Measurements from ENCODE around the gene GSKIP. TPM values are rescaled to one million over a fixed set of nuclear protein-coding genes. Genes with fewer than 3 reads are reported as not detected.

Gene GSKIP
- total RNA-seq, 1 donor from 2014 or later: 13.6 TPM

DNA sequence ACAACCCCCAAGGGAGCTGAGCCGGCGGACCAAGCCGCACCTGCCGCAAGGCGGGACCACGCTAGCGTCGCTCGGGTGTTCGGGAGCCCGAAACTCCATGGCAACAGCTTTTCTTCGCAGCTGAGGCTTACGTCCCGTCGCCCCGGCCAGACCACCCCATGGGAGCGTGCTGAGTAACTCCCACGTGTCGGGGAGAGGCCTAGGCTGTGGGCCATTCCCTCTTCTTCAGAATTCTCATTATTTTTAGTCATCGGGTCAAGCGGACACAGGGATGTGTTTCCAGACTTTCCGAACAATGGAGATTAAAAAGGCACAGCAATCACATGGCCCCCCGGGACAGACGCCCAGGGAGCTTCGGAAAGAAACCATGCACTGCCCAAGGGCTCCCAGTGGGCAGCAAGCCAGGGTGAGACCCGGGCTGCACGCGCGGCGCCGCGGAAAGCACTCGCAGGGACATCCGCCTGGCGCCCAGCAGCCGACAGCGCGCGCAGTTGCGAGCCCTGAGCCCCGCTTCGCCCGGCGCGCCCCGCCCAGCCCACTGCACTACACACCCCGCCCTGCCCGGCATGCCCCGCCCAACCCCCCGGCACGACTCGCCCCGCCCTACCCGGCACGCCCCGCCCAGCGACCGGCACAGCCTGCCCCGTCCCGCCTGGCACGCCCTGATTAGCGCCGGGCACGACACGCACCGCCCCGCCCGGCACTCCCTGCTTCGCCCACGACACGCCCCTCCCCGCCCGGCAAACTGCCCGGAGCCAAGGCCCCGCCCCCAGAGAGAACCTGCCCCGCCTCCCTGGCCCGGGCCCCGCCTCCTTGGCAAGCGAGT is 28.2 kb downstream of the GSKIP start:
- H3K4me3 Mint-ChIP-seq: peak overlapping the region; percentile 76
- H3K27me3 Mint-ChIP-seq (ENCODE audit: low read depth): peaks cover 14% of the 10 kb centered on the region
- H3K36me3 Mint-ChIP-seq: peaks cover 3% of the 10 kb centered on the region
- peaks cover 11% of the 10 kb centered on the region for H3K4me1 Mint-ChIP-seq
- TF ChIP-seq, protein P1, sequence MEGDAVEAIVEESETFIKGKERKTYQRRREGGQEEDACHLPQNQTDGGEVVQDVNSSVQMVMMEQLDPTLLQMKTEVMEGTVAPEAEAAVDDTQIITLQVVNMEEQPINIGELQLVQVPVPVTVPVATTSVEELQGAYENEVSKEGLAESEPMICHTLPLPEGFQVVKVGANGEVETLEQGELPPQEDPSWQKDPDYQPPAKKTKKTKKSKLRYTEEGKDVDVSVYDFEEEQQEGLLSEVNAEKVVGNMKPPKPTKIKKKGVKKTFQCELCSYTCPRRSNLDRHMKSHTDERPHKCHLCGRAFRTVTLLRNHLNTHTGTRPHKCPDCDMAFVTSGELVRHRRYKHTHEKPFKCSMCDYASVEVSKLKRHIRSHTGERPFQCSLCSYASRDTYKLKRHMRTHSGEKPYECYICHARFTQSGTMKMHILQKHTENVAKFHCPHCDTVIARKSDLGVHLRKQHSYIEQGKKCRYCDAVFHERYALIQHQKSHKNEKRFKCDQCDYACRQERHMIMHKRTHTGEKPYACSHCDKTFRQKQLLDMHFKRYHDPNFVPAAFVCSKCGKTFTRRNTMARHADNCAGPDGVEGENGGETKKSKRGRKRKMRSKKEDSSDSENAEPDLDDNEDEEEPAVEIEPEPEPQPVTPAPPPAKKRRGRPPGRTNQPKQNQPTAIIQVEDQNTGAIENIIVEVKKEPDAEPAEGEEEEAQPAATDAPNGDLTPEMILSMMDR (IDR thresholded peaks at IDR 0.05; ENCODE audit: unreplicated experiment): no peak
- peak overlapping the region; percentile 90 for H3K27ac Mint-ChIP-seq
- DNase-seq (ENCODE audit: low spot score in 2 of 2, unreplicated experiment in 2 of 2): peak; percentile 95 to 99
- H3K9me3 Mint-ChIP-seq: no peaks in the 10 kb centered on the region

DNA sequence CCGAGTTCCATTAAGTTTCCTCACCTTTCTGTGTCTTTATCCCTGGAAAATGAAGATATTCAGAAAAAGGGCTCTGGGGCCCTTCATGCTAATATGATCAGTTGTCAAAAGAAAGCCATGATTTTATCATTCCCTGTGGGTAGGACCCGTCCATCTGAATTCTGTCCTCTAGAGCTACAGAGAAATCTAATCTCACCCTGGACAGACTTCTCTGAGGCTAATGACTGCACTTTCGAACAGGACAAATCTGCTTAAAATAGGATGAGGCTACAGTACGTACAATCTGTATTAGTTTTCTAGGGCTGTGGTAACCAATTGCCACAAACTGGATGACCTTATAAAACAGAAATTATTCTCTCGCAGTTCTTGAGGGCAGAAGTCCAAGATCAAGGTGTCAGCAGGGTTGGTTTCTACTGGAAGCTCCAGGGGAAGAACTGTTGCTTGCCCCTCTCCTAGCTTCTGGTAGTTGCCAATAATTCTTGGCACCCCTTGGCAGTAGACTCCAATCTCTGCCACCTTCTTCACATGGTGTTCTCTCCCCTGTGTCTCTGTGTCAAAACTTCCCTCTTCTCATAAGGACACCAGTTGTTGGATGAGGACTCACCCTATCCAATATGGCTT is 29.9 kb downstream of the GSKIP start:
- Mint-ChIP-seq H3K4me1 (peaks cover 11% of the 10 kb centered on the region), H3K27me3 (ENCODE audit: low read depth) (peaks cover 14% of the 10 kb centered on the region), H3K27ac (no peak overlapping the region)

DNA sequence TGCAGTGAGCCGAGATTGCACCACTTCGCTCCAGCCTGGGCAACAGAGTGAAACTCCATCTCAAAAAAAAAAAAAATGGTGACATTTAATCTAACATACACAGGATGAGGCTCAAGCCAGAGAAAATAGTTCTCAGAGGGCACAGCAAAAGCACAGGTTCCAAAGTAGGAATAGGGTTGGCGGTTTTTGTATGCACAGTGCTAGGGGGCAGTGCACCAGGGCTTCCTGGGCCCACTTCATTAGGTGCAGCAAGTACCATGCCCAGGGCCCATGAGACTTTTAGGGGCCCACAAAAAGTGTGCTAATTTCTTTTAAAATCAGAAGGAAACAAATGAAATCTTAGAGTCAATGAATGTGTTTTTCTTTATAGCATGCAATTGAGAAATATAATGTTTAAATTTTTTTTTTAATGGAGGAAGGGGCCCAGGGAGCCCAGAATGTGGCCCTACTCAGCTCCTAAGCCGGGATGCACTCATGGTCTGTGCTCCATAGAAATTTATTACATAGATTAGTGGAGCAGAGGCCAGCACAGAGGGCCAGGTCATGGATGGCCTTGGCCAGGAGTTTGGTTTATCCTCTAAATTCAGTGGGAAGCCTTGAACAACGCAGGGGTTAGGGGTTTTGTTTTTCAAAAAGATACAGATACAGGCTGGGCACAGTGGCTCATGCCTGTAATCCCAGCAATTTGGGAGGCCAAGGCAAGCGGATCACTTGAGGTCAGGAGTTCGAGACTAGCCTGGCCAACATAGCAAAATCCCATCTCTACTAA is 30.9 kb downstream of the GSKIP start:
- Mint-ChIP-seq H3K36me3 (no peaks in the 10 kb centered on the region), H3K4me3 (no peak overlapping the region), H3K27me3 (ENCODE audit: low read depth) (peaks cover 14% of the 10 kb centered on the region), H3K9me3 (no peaks in the 10 kb centered on the region), H3K27ac (no peak overlapping the region), H3K4me1 (peaks cover 11% of the 10 kb centered on the region)
- DNase-seq (ENCODE audit: low spot score in 2 of 2, unreplicated experiment in 2 of 2): no peak
- TF ChIP-seq, protein P1 (IDR thresholded peaks at IDR 0.05; ENCODE audit: unreplicated experiment): no peak

More for the DNA sequence above, 29.9 kb downstream of the GSKIP start:
- peak overlapping the region; percentile 74 for H3K4me3 Mint-ChIP-seq
- TF ChIP-seq, protein P1 (IDR thresholded peaks at IDR 0.05; ENCODE audit: unreplicated experiment): no peak
- peaks cover 3% of the 10 kb centered on the region for H3K36me3 Mint-ChIP-seq
- H3K9me3 Mint-ChIP-seq: no peaks in the 10 kb centered on the region
- DNase-seq (ENCODE audit: low spot score in 2 of 2, unreplicated experiment in 2 of 2): no peak

DNA sequence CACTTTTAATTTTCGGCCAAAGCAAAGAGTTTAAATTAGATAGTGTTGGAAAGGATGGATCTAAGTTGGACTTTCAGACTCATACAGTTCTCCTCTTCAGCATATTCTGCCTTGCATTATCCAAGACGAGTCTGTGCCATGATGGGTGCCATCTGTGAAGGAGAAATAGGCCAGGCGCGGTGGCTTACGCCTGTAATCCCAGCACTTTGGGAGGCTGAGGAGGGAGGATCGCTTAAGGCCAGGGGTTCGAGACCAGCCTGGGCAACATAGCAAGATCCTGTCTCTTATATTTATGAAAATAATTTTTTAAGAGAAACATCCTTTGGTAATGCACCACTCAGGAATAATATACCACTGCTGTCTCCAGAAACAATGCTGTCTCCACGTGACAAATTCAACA is 35.1 kb downstream of the GSKIP start:
- Mint-ChIP-seq H3K36me3 (no peaks in the 10 kb centered on the region), H3K4me1 (no peaks in the 10 kb centered on the region), H3K9me3 (no peaks in the 10 kb centered on the region), H3K4me3 (no peak overlapping the region), H3K27me3 (ENCODE audit: low read depth) (no peaks in the 10 kb centered on the region), H3K27ac (no peak overlapping the region)
- TF ChIP-seq, protein P1 (IDR thresholded peaks at IDR 0.05; ENCODE audit: unreplicated experiment): no peak
- DNase-seq (ENCODE audit: low spot score in 2 of 2, unreplicated experiment in 2 of 2): no peak

DNA sequence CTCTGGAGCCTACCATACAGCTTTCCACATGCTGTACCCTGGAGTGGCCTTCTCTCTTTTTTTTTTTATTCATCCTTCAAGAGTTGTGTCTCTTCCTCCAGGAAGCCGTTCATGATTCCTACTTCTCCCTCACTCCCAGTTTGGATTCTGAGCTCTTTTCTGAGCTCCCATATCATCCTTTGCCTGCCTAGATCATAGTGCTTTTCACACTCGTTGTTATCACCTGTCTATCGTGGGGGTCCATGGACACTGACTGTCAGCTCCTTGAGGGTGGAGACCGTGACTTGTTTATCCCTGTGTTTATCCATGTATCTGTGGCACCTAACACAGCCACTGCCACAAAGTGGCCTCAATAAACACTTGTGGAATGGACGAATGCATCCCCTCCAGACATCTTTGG is 35.6 kb downstream of the GSKIP start:
- Mint-ChIP-seq H3K4me3 (no peak overlapping the region), H3K4me1 (no peaks in the 10 kb centered on the region), H3K27ac (no peak overlapping the region), H3K27me3 (ENCODE audit: low read depth) (no peaks in the 10 kb centered on the region), H3K9me3 (no peaks in the 10 kb centered on the region), H3K36me3 (no peaks in the 10 kb centered on the region)
- no peak for DNase-seq (ENCODE audit: low spot score in 2 of 2, unreplicated experiment in 2 of 2)
- TF ChIP-seq, protein P1 (IDR thresholded peaks at IDR 0.05; ENCODE audit: unreplicated experiment): no peak
